ENCODE results near the gene CBLN1. TPM values are rescaled to one million over a fixed set of nuclear protein-coding genes. Genes with fewer than 3 reads are reported as not detected.

Gene CBLN1
- total RNA-seq, 1 experiment from 2014 or later = 5.6 TPM

DNA sequence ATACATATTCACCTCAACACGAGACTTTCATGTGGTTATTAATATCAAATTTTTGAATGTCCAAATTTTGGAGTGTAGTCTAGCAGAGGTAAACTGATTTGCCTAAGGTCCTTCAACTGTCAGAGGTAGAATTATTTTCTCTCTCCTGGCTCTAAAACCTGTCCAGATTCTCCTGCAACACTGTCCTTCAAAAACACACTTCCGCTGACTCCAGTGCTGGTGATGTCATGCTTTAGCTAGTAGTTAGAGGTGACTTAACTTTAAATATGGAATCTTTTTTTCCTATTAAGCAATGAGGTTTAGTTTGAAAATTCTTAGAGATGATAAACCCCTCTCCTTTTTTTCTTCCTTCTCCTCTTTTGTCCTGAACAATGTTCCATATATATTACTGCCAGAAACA is 10.8 kb upstream of the CBLN1 start (continued):
- TF ChIP-seq, protein P1, sequence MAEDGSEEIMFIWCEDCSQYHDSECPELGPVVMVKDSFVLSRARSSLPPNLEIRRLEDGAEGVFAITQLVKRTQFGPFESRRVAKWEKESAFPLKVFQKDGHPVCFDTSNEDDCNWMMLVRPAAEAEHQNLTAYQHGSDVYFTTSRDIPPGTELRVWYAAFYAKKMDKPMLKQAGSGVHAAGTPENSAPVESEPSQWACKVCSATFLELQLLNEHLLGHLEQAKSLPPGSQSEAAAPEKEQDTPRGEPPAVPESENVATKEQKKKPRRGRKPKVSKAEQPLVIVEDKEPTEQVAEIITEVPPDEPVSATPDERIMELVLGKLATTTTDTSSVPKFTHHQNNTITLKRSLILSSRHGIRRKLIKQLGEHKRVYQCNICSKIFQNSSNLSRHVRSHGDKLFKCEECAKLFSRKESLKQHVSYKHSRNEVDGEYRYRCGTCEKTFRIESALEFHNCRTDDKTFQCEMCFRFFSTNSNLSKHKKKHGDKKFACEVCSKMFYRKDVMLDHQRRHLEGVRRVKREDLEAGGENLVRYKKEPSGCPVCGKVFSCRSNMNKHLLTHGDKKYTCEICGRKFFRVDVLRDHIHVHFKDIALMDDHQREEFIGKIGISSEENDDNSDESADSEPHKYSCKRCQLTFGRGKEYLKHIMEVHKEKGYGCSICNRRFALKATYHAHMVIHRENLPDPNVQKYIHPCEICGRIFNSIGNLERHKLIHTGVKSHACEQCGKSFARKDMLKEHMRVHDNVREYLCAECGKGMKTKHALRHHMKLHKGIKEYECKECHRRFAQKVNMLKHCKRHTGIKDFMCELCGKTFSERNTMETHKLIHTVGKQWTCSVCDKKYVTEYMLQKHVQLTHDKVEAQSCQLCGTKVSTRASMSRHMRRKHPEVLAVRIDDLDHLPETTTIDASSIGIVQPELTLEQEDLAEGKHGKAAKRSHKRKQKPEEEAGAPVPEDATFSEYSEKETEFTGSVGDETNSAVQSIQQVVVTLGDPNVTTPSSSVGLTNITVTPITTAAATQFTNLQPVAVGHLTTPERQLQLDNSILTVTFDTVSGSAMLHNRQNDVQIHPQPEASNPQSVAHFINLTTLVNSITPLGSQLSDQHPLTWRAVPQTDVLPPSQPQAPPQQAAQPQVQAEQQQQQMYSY (CRISPR knock-in tag; IDR thresholded peaks at IDR 0.05) = no peak
- no peak for TF ChIP-seq ZNF281 (CRISPR knock-in tag; IDR thresholded peaks at IDR 0.05)
- TF ChIP-seq, protein P2, sequence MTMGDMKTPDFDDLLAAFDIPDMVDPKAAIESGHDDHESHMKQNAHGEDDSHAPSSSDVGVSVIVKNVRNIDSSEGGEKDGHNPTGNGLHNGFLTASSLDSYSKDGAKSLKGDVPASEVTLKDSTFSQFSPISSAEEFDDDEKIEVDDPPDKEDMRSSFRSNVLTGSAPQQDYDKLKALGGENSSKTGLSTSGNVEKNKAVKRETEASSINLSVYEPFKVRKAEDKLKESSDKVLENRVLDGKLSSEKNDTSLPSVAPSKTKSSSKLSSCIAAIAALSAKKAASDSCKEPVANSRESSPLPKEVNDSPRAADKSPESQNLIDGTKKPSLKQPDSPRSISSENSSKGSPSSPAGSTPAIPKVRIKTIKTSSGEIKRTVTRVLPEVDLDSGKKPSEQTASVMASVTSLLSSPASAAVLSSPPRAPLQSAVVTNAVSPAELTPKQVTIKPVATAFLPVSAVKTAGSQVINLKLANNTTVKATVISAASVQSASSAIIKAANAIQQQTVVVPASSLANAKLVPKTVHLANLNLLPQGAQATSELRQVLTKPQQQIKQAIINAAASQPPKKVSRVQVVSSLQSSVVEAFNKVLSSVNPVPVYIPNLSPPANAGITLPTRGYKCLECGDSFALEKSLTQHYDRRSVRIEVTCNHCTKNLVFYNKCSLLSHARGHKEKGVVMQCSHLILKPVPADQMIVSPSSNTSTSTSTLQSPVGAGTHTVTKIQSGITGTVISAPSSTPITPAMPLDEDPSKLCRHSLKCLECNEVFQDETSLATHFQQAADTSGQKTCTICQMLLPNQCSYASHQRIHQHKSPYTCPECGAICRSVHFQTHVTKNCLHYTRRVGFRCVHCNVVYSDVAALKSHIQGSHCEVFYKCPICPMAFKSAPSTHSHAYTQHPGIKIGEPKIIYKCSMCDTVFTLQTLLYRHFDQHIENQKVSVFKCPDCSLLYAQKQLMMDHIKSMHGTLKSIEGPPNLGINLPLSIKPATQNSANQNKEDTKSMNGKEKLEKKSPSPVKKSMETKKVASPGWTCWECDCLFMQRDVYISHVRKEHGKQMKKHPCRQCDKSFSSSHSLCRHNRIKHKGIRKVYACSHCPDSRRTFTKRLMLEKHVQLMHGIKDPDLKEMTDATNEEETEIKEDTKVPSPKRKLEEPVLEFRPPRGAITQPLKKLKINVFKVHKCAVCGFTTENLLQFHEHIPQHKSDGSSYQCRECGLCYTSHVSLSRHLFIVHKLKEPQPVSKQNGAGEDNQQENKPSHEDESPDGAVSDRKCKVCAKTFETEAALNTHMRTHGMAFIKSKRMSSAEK (CRISPR knock-in tag; IDR thresholded peaks at IDR 0.05; ENCODE audit: borderline replicate concordance) = no peak
- no peak for TF ChIP-seq SOX15 (CRISPR knock-in tag; IDR thresholded peaks at IDR 0.05)
- TF ChIP-seq GRHL2 (CRISPR knock-in tag; IDR thresholded peaks at IDR 0.05; ENCODE audit: insufficient replicate concordance, severe bottlenecking) = no peak
- TF ChIP-seq, protein P3, sequence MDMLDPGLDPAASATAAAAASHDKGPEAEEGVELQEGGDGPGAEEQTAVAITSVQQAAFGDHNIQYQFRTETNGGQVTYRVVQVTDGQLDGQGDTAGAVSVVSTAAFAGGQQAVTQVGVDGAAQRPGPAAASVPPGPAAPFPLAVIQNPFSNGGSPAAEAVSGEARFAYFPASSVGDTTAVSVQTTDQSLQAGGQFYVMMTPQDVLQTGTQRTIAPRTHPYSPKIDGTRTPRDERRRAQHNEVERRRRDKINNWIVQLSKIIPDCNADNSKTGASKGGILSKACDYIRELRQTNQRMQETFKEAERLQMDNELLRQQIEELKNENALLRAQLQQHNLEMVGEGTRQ (CRISPR knock-in tag; IDR thresholded peaks at IDR 0.05) = no peak
- TF ChIP-seq, protein P4, sequence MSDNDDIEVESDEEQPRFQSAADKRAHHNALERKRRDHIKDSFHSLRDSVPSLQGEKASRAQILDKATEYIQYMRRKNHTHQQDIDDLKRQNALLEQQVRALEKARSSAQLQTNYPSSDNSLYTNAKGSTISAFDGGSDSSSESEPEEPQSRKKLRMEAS (CRISPR knock-in tag; IDR thresholded peaks at IDR 0.05) = no peak

DNA sequence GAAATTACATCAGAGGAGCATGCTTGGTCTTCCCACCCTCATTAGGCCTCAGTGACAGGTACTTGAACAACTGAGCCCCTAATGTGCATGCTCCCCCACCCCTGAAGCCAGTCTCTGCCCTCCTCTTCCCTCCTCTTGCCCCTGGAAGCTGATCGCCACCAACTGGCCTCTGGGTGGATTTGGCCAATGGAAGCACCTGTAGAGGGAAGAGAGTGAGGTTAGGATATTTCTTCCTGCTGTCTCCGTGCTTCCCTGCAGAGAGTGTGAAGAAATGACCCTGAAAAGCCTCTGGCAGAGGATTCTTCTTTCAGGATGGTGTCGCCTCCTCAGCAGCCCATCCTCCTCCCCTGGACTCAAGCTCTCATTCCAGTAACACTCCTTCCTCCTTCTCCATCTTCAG is 5.9 kb upstream of the CBLN1 start:
- peaks cover 36% of the 10 kb centered on the region for H3K27me3 Mint-ChIP-seq (ENCODE audit: low read depth)
- ChIA-PET CTCF (interaction anchor here (0.8 to 1.3 kb wide), 3 partner anchors 61 to 275 kb away, joined by 3 to 4 read pairs (median 3); no protein-coding TSS in a partner anchor), POLR2A (no interaction called here)
- H3K27ac Mint-ChIP-seq = no peak overlapping the region
- no peak overlapping the region for H3K4me3 Mint-ChIP-seq
- H3K36me3 Mint-ChIP-seq = no peaks in the 10 kb centered on the region
- TF ChIP-seq, protein P5, sequence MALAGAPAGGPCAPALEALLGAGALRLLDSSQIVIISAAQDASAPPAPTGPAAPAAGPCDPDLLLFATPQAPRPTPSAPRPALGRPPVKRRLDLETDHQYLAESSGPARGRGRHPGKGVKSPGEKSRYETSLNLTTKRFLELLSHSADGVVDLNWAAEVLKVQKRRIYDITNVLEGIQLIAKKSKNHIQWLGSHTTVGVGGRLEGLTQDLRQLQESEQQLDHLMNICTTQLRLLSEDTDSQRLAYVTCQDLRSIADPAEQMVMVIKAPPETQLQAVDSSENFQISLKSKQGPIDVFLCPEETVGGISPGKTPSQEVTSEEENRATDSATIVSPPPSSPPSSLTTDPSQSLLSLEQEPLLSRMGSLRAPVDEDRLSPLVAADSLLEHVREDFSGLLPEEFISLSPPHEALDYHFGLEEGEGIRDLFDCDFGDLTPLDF (CRISPR knock-in tag; IDR thresholded peaks at IDR 0.05) = no peak
- TF ChIP-seq, protein P6, sequence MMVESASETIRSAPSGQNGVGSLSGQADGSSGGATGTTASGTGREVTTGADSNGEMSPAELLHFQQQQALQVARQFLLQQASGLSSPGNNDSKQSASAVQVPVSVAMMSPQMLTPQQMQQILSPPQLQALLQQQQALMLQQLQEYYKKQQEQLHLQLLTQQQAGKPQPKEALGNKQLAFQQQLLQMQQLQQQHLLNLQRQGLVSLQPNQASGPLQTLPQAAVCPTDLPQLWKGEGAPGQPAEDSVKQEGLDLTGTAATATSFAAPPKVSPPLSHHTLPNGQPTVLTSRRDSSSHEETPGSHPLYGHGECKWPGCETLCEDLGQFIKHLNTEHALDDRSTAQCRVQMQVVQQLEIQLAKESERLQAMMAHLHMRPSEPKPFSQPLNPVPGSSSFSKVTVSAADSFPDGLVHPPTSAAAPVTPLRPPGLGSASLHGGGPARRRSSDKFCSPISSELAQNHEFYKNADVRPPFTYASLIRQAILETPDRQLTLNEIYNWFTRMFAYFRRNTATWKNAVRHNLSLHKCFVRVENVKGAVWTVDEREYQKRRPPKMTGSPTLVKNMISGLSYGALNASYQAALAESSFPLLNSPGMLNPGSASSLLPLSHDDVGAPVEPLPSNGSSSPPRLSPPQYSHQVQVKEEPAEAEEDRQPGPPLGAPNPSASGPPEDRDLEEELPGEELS (CRISPR knock-in tag; IDR thresholded peaks at IDR 0.05) = no peak
- no peak for TF ChIP-seq IRF1 (CRISPR knock-in tag; IDR thresholded peaks at IDR 0.05)
- no peaks in the 10 kb centered on the region for H3K9me3 Mint-ChIP-seq
- peak; percentile 44 for DNase-seq (ENCODE audit: low spot score)
- ATAC-seq = peak; percentile 78
- peaks cover 18% of the 10 kb centered on the region for H3K4me1 Mint-ChIP-seq

All from WTC11 (cell line).